ENCODE data around the gene PPM1B.

- TF ChIP-seq POLR2A (IDR thresholded peaks at IDR 0.05), result no peak
- no peak for TF ChIP-seq CTCF (IDR thresholded peaks at IDR 0.05)
Observed at GRCh38 chr2:44226753-44227152, 58.1 kb downstream of the PPM1B start.

Data from thyroid gland (tissue), 4 donors.